PC-9 (cell line): ENCODE data around the gene LMAN1L.

ENCODE experiments used
- EZH2 ChIP-seq: fragments of 200-600 bp; sonication (generic); IDR thresholded peaks from 2 replicates; pipeline ENCODE4 v1.8.0; 2017; ENCODE audit warnings: antibody characterized with exemption, low read depth
- TF ChIP-seq, protein P1 (sequence below): fragments of 200-600 bp; sonication (generic); conservative IDR thresholded peaks from 2 replicates; pipeline ENCODE4 v1.6.1; 2017; ENCODE audit warnings: mixed run types, antibody characterized with exemption, mild to moderate bottlenecking, moderate library complexity

DNA sequence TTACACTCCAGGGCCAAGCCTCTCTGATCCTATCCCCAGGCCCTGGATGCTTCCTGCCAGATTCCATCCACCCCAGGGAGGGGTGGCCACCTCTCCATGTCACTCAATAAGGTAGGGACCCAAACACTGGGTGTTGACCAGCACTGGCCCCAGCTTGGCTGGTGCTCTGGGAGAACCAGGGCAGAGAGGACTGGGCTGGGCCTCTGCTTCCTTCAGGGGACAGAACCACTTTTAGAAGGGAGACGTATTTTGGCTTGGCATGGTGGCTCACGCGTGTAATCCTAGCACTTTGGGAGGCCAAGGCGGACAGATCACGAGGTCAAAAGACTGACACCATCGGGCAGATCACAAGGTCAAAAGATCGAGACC is 9.1 kb downstream of the LMAN1L start:
- TF ChIP-seq, protein P1, sequence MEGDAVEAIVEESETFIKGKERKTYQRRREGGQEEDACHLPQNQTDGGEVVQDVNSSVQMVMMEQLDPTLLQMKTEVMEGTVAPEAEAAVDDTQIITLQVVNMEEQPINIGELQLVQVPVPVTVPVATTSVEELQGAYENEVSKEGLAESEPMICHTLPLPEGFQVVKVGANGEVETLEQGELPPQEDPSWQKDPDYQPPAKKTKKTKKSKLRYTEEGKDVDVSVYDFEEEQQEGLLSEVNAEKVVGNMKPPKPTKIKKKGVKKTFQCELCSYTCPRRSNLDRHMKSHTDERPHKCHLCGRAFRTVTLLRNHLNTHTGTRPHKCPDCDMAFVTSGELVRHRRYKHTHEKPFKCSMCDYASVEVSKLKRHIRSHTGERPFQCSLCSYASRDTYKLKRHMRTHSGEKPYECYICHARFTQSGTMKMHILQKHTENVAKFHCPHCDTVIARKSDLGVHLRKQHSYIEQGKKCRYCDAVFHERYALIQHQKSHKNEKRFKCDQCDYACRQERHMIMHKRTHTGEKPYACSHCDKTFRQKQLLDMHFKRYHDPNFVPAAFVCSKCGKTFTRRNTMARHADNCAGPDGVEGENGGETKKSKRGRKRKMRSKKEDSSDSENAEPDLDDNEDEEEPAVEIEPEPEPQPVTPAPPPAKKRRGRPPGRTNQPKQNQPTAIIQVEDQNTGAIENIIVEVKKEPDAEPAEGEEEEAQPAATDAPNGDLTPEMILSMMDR: no peak
- TF ChIP-seq EZH2: no peak
